ENCODE data around the gene CMTM6.
A peak's percentile ranks its signal among the peaks of the same experiment; 100 is the strongest.
"Not testable (repeated sequence)": the region's sequence is repeated elsewhere in the genome, so short reads cannot be mapped to it uniquely, and the experiment has no call there.

CMTM6 gene

GRCh38 chr3:32464726-32465125 is 37.9 kb downstream of the CMTM6 start:
- not testable (repeated sequence) for H3K27ac Mint-ChIP-seq; H3K9me3 Mint-ChIP-seq; H3K4me3 Mint-ChIP-seq; H3K27me3 Mint-ChIP-seq (ENCODE audit: low read depth); H3K36me3 Mint-ChIP-seq (ENCODE audit: low read depth)
- peaks cover 34% of the 10 kb centered on the region for H3K4me1 Mint-ChIP-seq (ENCODE audit: low read depth)

- H3K4me1 Mint-ChIP-seq (ENCODE audit: low read depth): peaks cover 26% of the 10 kb centered on the region
- not testable (repeated sequence) for H3K36me3 Mint-ChIP-seq (ENCODE audit: low read depth); H3K9me3 Mint-ChIP-seq; H3K27ac Mint-ChIP-seq; H3K4me3 Mint-ChIP-seq; H3K27me3 Mint-ChIP-seq (ENCODE audit: low read depth)
These were observed 39.2 kb downstream of the CMTM6 start for GRCh38 chr3:32463415-32463814.

GRCh38 chr3:32462191-32462986 is 40.3 kb downstream of the CMTM6 start:
- H3K4me3 Mint-ChIP-seq; H3K36me3 Mint-ChIP-seq (ENCODE audit: low read depth); H3K27ac Mint-ChIP-seq; H3K27me3 Mint-ChIP-seq (ENCODE audit: low read depth); H3K9me3 Mint-ChIP-seq: not testable (repeated sequence)
- peaks cover 31% of the 10 kb centered on the region for H3K4me1 Mint-ChIP-seq (ENCODE audit: low read depth)

- H3K4me3 Mint-ChIP-seq: peak overlapping the region; percentile 82
- not testable (repeated sequence) for H3K27ac Mint-ChIP-seq
These were observed 41.7 kb downstream of the CMTM6 start for GRCh38 chr3:32460817-32461496.

GRCh38 chr3:32460031-32460749 is 42.5 kb downstream of the CMTM6 start:
- Mint-ChIP-seq H3K4me1 (ENCODE audit: low read depth) (peaks cover 43% of the 10 kb centered on the region), H3K27me3 (ENCODE audit: low read depth) (no peaks in the 10 kb centered on the region), H3K36me3 (ENCODE audit: low read depth) (peaks cover 5% of the 10 kb centered on the region), H3K9me3 (no peaks in the 10 kb centered on the region), H3K27ac (no peak overlapping the region), H3K4me3 (peak overlapping the region; percentile 82)

More at GRCh38 chr3:32460817-32461496, 41.7 kb downstream of the CMTM6 start:
- H3K27me3 Mint-ChIP-seq (ENCODE audit: low read depth); H3K36me3 Mint-ChIP-seq (ENCODE audit: low read depth); H3K9me3 Mint-ChIP-seq: not testable (repeated sequence)
- peaks cover 35% of the 10 kb centered on the region for H3K4me1 Mint-ChIP-seq (ENCODE audit: low read depth)

GRCh38 chr3:32459450-32459849 is 43.2 kb downstream of the CMTM6 start:
- Mint-ChIP-seq H3K27ac (no peak overlapping the region), H3K27me3 (ENCODE audit: low read depth) (no peaks in the 10 kb centered on the region), H3K4me3 (peak overlapping the region; percentile 60), H3K36me3 (ENCODE audit: low read depth) (peaks cover 12% of the 10 kb centered on the region), H3K4me1 (ENCODE audit: low read depth) (peaks cover 47% of the 10 kb centered on the region), H3K9me3 (no peaks in the 10 kb centered on the region)

GRCh38 chr3:32457971-32458471 is 44.6 kb downstream of the CMTM6 start:
- peak overlapping the region; percentile 96 for H3K27ac Mint-ChIP-seq
- H3K9me3 Mint-ChIP-seq: no peaks in the 10 kb centered on the region
- H3K4me3 Mint-ChIP-seq: peak overlapping the region; percentile 77
- no peaks in the 10 kb centered on the region for H3K27me3 Mint-ChIP-seq (ENCODE audit: low read depth)
- H3K36me3 Mint-ChIP-seq (ENCODE audit: low read depth): peaks cover 19% of the 10 kb centered on the region
- peaks cover 47% of the 10 kb centered on the region for H3K4me1 Mint-ChIP-seq (ENCODE audit: low read depth)

GRCh38 chr3:32456429-32457130 is 46.1 kb downstream of the CMTM6 start:
- Mint-ChIP-seq H3K36me3 (ENCODE audit: low read depth) (peaks cover 22% of the 10 kb centered on the region), H3K27ac (peak overlapping the region; percentile 51), H3K4me1 (ENCODE audit: low read depth) (peaks cover 47% of the 10 kb centered on the region), H3K27me3 (ENCODE audit: low read depth) (no peaks in the 10 kb centered on the region), H3K9me3 (no peaks in the 10 kb centered on the region), H3K4me3 (no peak overlapping the region)

GRCh38 chr3:32455609-32456428 is 46.8 kb downstream of the CMTM6 start:
- H3K36me3 Mint-ChIP-seq (ENCODE audit: low read depth): peaks cover 24% of the 10 kb centered on the region
- no peaks in the 10 kb centered on the region for H3K27me3 Mint-ChIP-seq (ENCODE audit: low read depth)
- no peak overlapping the region for H3K4me3 Mint-ChIP-seq
- no peaks in the 10 kb centered on the region for H3K9me3 Mint-ChIP-seq
- peak overlapping the region; percentile 12 for H3K27ac Mint-ChIP-seq
- H3K4me1 Mint-ChIP-seq (ENCODE audit: low read depth): peaks cover 45% of the 10 kb centered on the region

- Mint-ChIP-seq H3K9me3 (no peaks in the 10 kb centered on the region), H3K4me1 (ENCODE audit: low read depth) (peaks cover 36% of the 10 kb centered on the region), H3K27ac (peak overlapping the region; percentile 12), H3K4me3 (no peak overlapping the region), H3K27me3 (ENCODE audit: low read depth) (no peaks in the 10 kb centered on the region), H3K36me3 (ENCODE audit: low read depth) (peaks cover 32% of the 10 kb centered on the region)
These were observed 47.7 kb downstream of the CMTM6 start for GRCh38 chr3:32454731-32455608.

- no peak overlapping the region for H3K27ac Mint-ChIP-seq
- H3K4me1 Mint-ChIP-seq (ENCODE audit: low read depth): peaks cover 30% of the 10 kb centered on the region
- H3K36me3 Mint-ChIP-seq (ENCODE audit: low read depth): peaks cover 36% of the 10 kb centered on the region
- no peak overlapping the region for H3K4me3 Mint-ChIP-seq
- no peaks in the 10 kb centered on the region for H3K27me3 Mint-ChIP-seq (ENCODE audit: low read depth)
- no peaks in the 10 kb centered on the region for H3K9me3 Mint-ChIP-seq
These were observed 48.5 kb downstream of the CMTM6 start for GRCh38 chr3:32454111-32454510.

GRCh38 chr3:32453346-32453745 is 49.3 kb downstream of the CMTM6 start:
- H3K4me3 Mint-ChIP-seq: no peak overlapping the region
- H3K9me3 Mint-ChIP-seq: no peaks in the 10 kb centered on the region
- no peaks in the 10 kb centered on the region for H3K27me3 Mint-ChIP-seq (ENCODE audit: low read depth)
- H3K4me1 Mint-ChIP-seq (ENCODE audit: low read depth): peaks cover 32% of the 10 kb centered on the region
- H3K27ac Mint-ChIP-seq: no peak overlapping the region
- H3K36me3 Mint-ChIP-seq (ENCODE audit: low read depth): peaks cover 38% of the 10 kb centered on the region

- no peaks in the 10 kb centered on the region for H3K9me3 Mint-ChIP-seq
- H3K4me3 Mint-ChIP-seq: no peak overlapping the region
- peaks cover 45% of the 10 kb centered on the region for H3K36me3 Mint-ChIP-seq (ENCODE audit: low read depth)
- no peaks in the 10 kb centered on the region for H3K27me3 Mint-ChIP-seq (ENCODE audit: low read depth)
- H3K4me1 Mint-ChIP-seq (ENCODE audit: low read depth): peaks cover 33% of the 10 kb centered on the region
- H3K27ac Mint-ChIP-seq: no peak overlapping the region
These were observed 50.6 kb downstream of the CMTM6 start for GRCh38 chr3:32452009-32452408.

Data from T-helper 1 cell treated with Interleukin-12 subunit alpha and Interleukin-12 subunit beta and Interleukin-4 antibody, amounts not matched to agents 30 μg/mL and 1 μg/mL, for 36 hours (primary cell).